Measurements from ENCODE around the gene SYTL4. TPM values are rescaled to one million over a fixed set of nuclear protein-coding genes. Genes with fewer than 3 reads are reported as not detected.

SYTL4 gene
- total and polyA plus RNA-seq, 2 of the 13 experiments (the other 11 are each of a cell fraction or from before 2014, with no cell fraction given) = 0.41 to 0.73 TPM

GRCh38 chrX:100717363-100717762, 14.6 kb downstream of the SYTL4 start (continued):
- TF ChIP-seq ZBTB34 (CRISPR knock-in tag; IDR thresholded peaks at IDR 0.05) = no peak

GRCh38 chrX:100710816-100711215, 21.1 kb downstream of the SYTL4 start:
- Histone ChIP-seq H3K4me1 (ENCODE audit: insufficient read depth, low read length) (no peaks in the 10 kb centered on the region), H3K36me3 (replicated peaks in 1 of 2; ENCODE audit: control insufficient read depth in 1 of 2, insufficient read depth in 2 of 2, low read length in 2 of 2) (no peaks in the 10 kb centered on the region), H3K4me3 (replicated peaks in 1 of 3; ENCODE audit: insufficient read depth in 1 of 3, low read depth in 2 of 3, low read length in 3 of 3) (no peak overlapping the region), H2AFZ (ENCODE audit: low read length) (no peak overlapping the region), H3K27me3 (ENCODE audit: control insufficient read depth in 1 of 2, insufficient read depth in 2 of 2, low read length in 2 of 2) (0 out of 5 replicates have a peak, but pooled peaks cover 0 to 1% of the 10 kb centered on the region in 2 experiments), H3K9me3 (ENCODE audit: low read length) (no peaks in the 10 kb centered on the region), H3K9ac (ENCODE audit: insufficient read depth, low read depth, low read length) (no peak overlapping the region), H4K20me1 (ENCODE audit: insufficient read depth, low read length) (no peaks in the 10 kb centered on the region), H3K27ac (ENCODE audit: extremely low read length, insufficient read depth, low read length) (no peak overlapping the region), H3K4me2 (ENCODE audit: low read depth, low read length) (no peak overlapping the region), H3K79me2 (ENCODE audit: insufficient read depth, low read length) (no peaks in the 10 kb centered on the region)
- ChIA-PET CTCF (ENCODE audit: low intra/inter-chr PET ratio, low total read pairs) (no interaction called here), POLR2A (no interaction called here)
- in situ Hi-C loops (cut with HindIII; ENCODE audit: extremely low pct_ligation_motif_present, low pct_unique_long_range_greater_than_20kb) (no loop called here), intact Hi-C loops (cut with micrococcal nuclease; ENCODE audit: unreplicated experiment) (no loop called here)
- no TSS peak for BruUV-seq (replicated peaks)
- DNase-seq (ENCODE audit: low spot score) (no peak), FAIRE-seq (no peak), ATAC-seq (no peak)
- WGBS (ENCODE audit: low lambda C conversion rate) = 4% methylated on average over 3 of the region's 3 CpGs
- TF ChIP-seq TFAP4 (IDR thresholded peaks at IDR 0.05; ENCODE audit: borderline replicate concordance, low read depth) (no peak), ZNF607 (CRISPR knock-in tag; IDR thresholded peaks at IDR 0.05; ENCODE audit: borderline replicate concordance) (no peak), MEIS2 (CRISPR knock-in tag; IDR thresholded peaks at IDR 0.05) (no peak), ZNF704 (CRISPR knock-in tag; IDR thresholded peaks at IDR 0.05; ENCODE audit: borderline replicate concordance) (no peak), BORCS8-MEF2B (CRISPR knock-in tag; IDR thresholded peaks at IDR 0.05) (no peak), IRF1 (CRISPR knock-in tag; IDR thresholded peaks at IDR 0.05; ENCODE audit: low read depth) (no peak), ZBTB33 (CRISPR knock-in tag; IDR thresholded peaks at IDR 0.05) (no peak), HOMEZ (CRISPR knock-in tag; IDR thresholded peaks at IDR 0.05; ENCODE audit: low read depth) (no peak), HHEX (CRISPR knock-in tag; IDR thresholded peaks at IDR 0.05) (no peak), JDP2 (CRISPR knock-in tag; IDR thresholded peaks at IDR 0.05; ENCODE audit: borderline replicate concordance) (no peak), ZNF660 (CRISPR knock-in tag; IDR thresholded peaks at IDR 0.05; ENCODE audit: borderline replicate concordance, low read depth) (no peak), TAF15 (IDR thresholded peaks at IDR 0.05; ENCODE audit: low read depth, low read length, poor library complexity, severe bottlenecking) (no peak), ZNF138 (CRISPR knock-in tag; IDR thresholded peaks at IDR 0.05; ENCODE audit: low read depth) (no peak)

Data from HepG2 (cell line).